Measurements from ENCODE around the gene TXNDC11.
"Not testable (repeated sequence)": the region's sequence is repeated elsewhere in the genome, so short reads cannot be mapped to it uniquely, and the experiment has no call there.

The TXNDC11 gene, protein sequence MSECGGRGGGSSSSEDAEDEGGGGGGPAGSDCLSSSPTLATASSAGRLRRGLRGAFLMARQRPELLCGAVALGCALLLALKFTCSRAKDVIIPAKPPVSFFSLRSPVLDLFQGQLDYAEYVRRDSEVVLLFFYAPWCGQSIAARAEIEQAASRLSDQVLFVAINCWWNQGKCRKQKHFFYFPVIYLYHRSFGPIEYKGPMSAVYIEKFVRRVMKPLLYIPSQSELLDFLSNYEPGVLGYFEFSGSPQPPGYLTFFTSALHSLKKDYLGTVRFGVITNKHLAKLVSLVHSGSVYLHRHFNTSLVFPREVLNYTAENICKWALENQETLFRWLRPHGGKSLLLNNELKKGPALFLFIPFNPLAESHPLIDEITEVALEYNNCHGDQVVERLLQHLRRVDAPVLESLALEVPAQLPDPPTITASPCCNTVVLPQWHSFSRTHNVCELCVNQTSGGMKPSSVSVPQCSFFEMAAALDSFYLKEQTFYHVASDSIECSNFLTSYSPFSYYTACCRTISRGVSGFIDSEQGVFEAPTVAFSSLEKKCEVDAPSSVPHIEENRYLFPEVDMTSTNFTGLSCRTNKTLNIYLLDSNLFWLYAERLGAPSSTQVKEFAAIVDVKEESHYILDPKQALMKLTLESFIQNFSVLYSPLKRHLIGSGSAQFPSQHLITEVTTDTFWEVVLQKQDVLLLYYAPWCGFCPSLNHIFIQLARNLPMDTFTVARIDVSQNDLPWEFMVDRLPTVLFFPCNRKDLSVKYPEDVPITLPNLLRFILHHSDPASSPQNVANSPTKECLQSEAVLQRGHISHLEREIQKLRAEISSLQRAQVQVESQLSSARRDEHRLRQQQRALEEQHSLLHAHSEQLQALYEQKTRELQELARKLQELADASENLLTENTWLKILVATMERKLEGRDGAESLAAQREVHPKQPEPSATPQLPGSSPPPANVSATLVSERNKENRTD

DNA sequence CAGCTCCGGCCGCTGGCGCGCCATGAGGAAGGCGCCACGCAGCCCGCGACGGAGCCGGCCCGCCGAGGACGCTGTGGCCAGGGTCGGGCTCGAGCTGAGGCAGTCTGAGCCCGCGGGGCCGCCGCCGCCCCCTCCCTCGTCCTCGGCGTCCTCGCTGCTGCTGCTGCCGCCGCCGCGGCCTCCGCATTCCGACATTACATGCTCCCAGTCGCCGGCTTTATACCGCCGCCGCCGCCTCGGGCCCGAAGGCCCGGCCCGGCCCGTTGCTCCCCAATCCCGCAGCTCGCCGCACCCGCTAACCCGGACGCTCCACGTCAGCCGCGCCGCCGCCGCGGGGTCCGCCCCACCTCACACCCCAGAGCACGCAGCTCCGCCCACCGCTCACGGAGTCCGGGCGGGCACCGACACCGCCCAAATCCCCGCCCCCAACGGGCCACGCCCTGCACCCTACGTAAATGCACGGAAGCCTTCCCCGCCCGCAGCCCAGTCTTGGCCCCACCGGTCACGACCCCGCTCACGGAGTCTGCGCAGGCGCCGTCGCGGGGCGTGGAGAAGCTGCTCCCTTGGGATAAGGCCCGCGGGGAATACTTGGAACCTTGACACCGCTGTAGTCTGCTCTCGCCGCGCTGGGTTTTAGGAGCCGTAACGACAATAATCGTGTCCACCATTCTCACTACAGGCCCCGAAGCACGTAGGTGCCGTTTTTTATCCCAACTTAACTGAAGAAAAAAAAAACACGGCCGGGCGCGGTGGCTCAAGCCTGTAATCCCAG is at the start of gene TXNDC11:
TSS of gene TXNDC11 (minus strand) at position 322 of the 772 bp plus-strand sequence. CDS start at position 195, 127 bp downstream.
- in situ Hi-C loops (cut with HindIII; ENCODE audit: low sequenced_read_pairs), result no loop called here

DNA sequence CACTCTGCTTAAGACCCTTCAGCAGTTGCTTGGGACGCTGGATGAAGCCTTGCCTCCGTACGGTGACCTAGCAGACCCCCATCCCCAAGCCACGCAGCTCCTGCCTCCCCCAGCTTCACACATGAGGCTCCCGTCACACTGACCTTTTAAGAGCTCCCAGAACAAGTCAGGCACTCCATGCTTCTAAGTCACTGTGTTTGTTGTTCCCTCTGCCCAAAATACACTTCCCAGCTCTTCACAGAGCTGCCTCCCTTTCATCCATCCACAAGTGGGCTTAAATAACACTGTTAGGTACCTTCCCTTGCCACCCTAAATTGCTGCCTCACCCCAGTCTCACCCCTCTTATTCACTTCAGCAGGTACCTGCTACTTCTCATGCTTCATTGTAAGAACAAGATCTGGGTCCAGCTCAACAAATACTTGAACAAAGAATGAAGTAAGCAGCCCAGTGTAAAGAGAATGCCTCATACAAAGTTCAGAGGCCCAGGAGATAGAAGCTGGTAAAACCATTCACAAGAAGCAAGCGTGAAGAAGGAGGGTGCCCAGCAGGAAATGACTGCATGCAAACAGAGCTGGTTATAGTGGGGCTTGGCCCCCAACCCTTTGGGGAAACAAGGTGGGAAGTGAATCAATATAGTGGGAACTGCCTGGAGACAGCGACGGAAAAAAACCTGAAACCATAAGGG is 48.6 kb upstream of the TXNDC11 start:
- in situ Hi-C loops (cut with HindIII; ENCODE audit: low sequenced_read_pairs), result no loop called here

DNA sequence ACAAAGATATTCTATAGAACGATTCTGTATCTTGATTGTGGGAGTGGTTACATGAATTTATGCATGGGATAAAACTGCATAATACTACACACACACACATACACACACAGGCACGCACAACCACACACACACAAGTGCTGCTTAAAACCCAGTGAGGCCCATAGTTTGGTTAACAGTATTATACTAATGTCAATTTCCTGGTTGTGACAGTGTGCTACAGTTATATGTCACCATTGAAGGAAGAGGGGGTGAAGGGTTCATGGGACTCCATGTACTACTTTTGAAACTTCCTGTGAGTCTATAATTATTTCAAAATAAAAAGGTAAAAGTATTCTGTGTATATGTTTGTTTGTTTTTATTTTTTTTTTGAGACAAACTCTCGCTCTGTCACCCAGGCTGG is 46.3 kb upstream of the TXNDC11 start:
- in situ Hi-C loops (cut with HindIII; ENCODE audit: low sequenced_read_pairs), result no loop called here

DNA sequence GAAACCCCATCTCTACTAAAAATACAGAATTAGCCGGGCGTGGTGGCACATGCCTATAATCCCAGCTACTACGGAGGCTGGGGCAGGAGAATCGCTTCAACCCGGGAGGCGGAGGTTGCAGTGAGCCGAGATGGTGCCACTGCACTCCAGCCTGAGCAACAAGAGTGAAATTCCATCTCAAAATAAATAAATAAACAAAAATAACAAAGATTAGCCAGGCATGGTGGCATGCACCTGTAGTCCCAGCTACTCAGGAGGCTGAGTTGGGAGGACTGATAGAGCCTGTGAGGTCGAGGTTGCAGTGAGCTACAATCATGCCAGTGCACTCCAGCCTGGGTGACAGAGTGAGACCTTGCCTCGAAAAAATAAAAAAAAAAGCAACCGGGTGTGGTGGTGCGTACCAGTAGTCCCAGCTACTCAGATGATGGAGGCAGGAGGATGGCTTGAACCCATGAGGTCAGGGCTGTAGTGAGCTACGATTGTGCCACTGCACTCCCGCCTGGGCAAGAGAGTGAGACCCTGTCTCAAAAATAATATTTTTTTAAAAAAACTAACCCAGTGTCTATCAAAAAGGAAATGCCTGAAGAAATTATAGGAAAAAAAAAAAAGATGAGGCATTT is 42.4 kb upstream of the TXNDC11 start:
- in situ Hi-C loops (cut with HindIII; ENCODE audit: low sequenced_read_pairs), result not testable (repeated sequence)

DNA sequence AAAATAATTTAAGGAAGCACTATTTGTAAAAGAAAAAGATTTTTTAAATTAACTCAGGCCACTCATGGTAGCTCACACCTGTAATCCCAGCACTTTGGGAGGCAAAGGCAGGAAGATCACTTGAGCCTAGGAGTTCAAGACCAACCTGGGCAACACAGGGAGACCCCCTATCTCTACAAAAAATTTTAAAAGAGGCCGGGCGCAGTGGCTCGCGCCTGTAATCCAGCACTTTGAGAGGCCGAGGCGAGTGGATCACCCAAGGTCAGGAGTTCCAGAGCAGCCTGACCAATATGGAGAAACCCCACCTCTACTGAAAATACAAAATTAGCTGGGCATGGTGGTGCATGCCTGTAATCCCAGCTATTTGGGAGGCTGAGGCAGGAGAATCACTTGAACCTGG is 41.7 kb upstream of the TXNDC11 start:
- in situ Hi-C loops (cut with HindIII; ENCODE audit: low sequenced_read_pairs), result not testable (repeated sequence)

DNA sequence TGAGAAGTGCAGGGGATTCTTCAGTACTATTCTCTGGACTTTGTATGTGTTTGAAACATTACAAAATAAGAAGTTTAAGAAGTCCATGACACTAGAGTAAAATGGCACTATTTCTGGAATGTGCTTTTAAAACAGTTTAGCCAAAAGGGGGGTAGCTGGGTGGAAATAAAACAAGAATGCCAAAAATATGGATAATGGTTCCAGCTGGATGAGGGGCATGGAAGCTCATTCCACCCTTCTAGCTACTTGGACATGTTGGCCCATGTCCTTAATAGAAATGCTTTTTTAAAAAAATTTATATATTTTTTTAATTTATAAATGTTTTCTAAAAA is 41.3 kb upstream of the TXNDC11 start:
- in situ Hi-C loops (cut with HindIII; ENCODE audit: low sequenced_read_pairs), result no loop called here

DNA sequence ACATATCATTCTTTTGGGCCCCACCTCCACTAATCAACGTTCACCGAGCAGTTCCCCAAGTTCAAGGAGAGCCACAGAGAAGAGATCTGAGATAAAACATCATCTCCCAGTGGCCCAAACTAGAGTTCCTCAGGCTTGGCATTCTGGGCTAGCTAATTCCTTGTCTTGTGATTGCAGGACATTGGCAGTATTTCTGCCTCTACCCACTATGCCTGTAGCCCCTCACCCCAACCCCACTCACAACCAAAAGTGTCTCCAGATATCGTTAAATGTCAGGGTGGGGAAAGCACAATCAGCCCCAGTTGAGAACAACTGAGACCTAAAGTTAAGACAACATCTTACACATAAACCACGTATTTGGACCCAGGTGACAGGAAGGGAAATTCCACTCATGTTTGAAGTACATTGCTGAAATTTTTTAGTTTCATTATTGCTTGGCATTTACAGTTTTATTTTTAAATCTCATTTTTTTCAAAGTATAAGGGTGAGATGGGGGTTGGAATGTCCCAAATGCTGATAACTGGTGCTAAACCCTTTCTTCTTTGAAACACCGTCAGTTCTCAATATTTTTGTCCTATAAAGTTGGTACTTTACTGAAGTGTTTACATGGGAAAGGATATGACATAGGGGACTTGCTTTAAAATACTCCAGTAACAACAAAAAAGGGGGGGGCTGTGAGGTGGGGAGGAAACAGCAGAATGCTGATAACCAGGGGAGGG is 40.8 kb upstream of the TXNDC11 start:
- in situ Hi-C loops (cut with HindIII; ENCODE audit: low sequenced_read_pairs), result no loop called here

DNA sequence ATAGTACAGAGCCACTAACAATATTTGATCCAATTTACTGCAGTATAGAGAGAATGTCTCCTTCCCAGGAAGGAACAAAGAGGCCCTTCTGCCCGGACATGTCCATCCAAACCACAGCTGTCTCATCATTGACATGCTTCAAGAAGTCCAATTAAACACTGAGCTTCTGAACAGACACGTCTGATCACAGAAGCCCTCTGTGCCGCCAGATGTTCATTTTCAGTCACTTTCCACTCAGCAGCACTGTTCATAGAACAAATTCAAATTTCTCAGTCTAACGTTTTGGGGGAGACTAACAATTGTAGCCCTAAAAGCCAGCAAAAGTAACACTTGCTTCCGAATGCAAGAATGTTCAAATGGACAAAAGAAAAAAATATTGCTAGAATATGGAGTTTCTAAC is 39.1 kb upstream of the TXNDC11 start:
- in situ Hi-C loops (cut with HindIII; ENCODE audit: low sequenced_read_pairs), result no loop called here

DNA sequence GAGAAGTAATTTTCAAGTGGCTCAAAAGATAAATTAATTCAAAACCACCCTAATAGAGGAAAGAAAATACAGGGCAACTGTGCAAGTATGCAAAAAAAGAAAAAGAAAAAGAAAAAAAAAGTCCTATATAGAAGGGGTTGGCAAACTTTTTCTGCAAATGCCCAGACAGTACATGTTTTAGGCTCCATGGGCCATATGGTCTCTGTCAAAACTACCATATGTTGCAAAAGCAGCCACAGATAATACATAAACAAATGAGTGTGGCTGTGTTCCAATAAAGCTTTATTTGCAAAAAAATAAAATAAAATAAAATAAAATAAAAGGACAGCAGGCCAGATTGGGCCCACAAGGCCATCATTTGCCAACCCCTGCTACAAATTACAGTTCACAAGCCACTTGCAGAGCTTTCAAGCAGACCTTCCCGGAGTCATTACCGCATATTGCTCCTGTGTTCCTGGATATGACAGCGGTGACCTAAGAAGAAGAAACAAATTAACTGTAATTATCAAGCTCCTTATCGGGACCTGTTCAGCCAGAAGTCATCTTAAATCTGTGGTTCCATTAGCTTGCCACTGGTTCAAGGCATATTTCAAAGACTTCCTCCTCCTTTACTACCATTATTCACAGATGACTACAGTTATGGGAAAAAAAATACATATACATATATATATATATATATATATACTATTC is 38.5 kb upstream of the TXNDC11 start:
- in situ Hi-C loops (cut with HindIII; ENCODE audit: low sequenced_read_pairs), result no loop called here

DNA sequence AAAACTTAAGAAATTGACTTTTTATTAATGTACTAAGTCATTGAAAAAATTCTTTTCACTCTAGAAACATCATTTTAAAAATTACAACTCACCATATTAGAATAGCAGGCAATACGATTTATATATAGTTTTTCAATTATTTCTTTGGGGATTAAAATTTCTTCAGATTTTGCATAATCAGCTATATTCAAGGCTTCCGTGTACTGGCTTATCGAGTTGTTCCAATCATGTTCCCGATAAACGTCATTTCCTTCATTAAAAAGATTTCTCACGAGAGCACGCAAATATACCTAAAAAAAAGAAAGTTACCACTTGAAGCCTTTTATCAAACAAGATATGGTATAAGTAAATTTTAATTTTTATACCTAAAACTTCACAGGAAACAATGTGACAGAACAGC is 36.4 kb upstream of the TXNDC11 start:
- in situ Hi-C loops (cut with HindIII; ENCODE audit: low sequenced_read_pairs), result no loop called here

DNA sequence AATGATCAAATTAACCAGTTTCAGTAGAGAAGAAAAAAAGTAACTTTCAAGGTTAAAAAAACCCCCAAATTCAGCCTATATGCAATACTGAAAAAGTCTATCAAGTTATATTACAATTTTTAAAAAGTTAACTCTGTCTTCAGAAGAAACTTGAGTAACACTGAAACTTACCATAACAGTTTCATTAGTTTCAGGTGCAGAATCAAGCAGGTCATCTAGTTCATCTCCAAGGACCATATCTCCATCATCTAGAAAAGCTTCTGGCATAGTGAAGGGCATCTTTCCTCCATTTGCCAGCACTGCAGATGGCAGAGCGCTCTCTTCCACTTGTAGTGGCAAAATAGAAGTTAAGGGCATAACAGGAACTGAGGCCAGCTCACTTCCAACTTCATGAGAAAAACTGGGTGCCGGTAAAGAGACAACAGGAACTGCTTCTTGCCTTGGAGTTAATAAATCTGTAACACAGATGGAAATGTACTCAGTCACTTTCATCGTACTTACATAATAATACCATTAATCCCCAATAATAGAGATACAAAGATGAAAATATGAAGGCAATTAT is 31.5 kb upstream of the TXNDC11 start:
- in situ Hi-C loops (cut with HindIII; ENCODE audit: low sequenced_read_pairs), result no loop called here

DNA sequence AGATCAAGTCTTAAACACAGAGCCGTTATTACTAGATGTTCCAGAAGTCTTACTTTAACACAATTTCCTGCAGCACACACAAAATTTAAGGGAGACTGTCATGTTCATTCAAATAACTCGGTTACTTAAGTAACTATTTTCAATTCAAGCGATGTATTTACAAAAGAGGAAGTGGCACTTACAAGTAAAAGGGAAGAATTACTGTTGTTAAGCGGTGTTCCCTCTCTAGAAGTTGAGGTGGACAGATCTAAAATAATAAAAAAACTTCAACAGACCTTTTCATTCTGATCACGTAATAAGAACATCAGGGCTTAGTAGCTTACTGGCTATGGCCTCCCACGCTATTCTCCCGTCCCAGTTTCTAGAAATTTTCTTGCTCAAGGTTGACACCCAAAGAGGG is 26.2 kb upstream of the TXNDC11 start:
- in situ Hi-C loops (cut with HindIII; ENCODE audit: low sequenced_read_pairs), result no loop called here

DNA sequence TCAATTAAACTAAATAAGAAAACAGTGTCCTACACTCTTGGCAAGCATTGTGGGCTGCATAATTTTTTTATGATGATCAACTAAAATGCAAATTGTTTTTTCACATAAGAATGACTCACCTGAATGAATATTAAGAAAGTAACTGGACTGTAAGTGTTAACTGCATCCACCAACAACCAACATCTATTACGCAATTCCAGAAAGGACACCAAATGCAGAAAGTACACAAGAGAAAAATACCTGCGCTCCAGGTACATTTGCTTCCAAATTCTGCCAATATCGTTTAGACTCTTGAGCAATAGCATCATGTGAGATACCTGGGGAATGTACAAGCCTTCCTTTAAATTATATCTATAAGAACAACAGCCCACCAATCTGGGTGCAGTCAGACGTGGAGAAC is 19.8 kb upstream of the TXNDC11 start:
- in situ Hi-C loops (cut with HindIII; ENCODE audit: low sequenced_read_pairs), result no loop called here

DNA sequence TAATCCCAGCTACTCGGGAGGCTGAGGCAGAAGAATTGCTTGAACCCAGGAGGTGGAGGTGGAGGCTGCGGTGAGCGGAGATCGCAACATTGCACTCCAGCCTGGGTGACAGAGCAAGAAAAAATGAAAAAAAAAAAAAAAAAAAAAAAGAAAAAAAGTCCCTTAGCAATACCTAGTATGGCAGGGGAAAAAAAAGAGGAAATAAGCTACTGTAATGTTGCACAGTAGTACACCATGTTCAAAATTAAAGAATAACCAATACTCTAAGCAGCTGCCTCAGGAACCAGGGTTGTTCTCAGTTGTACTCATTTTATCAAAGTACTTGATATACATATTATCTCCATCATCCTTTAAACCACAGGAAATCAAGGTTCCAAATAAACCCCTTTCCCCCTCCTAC is 17.3 kb upstream of the TXNDC11 start:
- in situ Hi-C loops (cut with HindIII; ENCODE audit: low sequenced_read_pairs), result no loop called here

DNA sequence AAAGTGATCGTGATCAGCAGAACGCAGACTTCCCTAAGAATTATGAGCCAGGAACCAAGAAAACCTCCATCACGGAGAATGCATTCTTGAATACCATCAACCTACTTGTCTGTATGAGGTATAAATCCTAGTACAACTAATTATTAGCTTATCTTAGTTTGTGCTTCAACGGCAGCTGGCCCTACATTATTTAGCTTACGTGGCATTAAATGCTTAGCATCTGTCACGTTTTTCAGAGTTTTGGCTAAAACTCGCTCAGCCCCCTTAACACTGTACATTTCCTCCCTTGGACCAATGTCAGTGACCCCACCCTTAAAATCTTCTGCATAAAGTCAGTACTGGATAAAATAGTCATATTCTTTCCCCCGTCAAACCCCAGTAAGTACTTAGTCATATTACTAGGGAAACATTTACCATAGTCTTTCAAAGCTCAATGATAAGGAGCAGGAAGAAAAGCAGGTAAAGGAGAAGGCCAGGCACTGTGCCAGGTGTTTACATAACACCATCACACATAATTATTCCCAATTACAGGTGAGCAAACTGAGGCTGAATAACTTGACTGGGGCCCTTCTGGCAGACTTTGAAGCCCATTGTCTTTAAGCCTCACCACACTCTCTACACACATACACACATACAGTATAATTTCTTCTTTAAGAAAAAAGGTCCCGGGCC is 16.6 kb upstream of the TXNDC11 start:
- in situ Hi-C loops (cut with HindIII; ENCODE audit: low sequenced_read_pairs), result no loop called here

DNA sequence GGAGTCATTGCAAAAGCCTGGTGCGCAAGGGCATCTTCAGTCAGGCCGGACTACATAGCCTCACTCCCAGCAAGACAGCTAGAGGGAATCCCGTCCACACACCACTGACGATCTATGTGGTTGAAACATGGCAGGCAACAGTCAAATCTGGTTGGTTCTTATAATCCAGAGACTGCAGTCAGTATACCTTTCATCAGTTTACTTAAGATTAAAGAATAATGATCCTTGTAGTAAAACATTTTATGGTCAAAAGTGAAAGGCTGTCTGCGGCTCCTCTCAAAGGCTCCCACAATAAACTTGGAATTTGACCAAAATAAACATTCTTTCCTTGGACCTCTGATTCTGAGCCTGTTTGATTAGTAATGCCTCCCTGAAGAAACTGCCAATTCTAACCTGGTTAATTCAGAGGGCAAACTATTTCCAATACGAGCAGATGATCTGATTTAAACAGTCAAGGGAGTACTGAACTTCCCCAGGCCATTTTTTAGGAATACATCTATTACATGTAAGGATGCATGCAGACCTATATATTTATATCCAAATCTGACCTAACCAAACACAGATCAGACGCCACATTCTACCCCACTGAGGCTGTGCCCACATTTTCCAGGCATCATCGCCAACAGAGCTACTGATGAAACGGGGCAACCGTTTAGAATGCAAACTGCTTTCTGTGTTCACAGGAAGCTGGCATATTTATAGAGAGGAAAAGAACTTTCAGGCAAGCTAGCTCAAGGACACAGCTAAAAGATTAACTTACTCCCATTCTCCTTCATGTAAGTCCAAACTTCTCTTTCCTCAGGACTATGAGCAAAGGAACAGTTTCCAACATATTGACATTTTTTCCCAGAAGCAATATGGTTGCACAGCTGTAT is 15.3 kb upstream of the TXNDC11 start:
- in situ Hi-C loops (cut with HindIII; ENCODE audit: low sequenced_read_pairs), result no loop called here

DNA sequence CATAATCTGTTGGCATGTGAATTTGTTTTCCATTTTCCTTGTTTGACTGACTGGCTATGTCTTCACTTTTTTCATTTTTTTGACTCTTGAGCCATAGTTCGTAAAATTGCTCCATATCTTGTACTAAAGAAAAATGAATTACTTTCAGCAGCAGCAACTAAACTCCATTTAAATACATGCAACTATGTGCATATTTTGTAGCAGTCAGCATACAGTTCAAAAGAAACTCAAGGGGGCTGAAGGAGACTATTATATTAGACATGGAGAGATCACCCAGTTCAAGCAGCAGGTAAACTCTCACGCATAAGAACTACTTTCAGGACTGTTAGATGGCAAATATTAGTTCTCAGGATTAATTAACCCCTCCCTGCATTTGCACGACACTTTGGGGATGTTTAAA is 13.6 kb upstream of the TXNDC11 start:
- in situ Hi-C loops (cut with HindIII; ENCODE audit: low sequenced_read_pairs), result no loop called here
